ENCODE measurements around the gene ALDH1A2.

The ALDH1A2 gene

GRCh38 chr15:58040150-58040549 is 25.4 kb downstream of the ALDH1A2 start:
- TF ChIP-seq TAF1 (IDR thresholded peaks at IDR 0.05; ENCODE audit: borderline replicate concordance, insufficient read depth, low read length): no peak
- TF ChIP-seq, protein P1, sequence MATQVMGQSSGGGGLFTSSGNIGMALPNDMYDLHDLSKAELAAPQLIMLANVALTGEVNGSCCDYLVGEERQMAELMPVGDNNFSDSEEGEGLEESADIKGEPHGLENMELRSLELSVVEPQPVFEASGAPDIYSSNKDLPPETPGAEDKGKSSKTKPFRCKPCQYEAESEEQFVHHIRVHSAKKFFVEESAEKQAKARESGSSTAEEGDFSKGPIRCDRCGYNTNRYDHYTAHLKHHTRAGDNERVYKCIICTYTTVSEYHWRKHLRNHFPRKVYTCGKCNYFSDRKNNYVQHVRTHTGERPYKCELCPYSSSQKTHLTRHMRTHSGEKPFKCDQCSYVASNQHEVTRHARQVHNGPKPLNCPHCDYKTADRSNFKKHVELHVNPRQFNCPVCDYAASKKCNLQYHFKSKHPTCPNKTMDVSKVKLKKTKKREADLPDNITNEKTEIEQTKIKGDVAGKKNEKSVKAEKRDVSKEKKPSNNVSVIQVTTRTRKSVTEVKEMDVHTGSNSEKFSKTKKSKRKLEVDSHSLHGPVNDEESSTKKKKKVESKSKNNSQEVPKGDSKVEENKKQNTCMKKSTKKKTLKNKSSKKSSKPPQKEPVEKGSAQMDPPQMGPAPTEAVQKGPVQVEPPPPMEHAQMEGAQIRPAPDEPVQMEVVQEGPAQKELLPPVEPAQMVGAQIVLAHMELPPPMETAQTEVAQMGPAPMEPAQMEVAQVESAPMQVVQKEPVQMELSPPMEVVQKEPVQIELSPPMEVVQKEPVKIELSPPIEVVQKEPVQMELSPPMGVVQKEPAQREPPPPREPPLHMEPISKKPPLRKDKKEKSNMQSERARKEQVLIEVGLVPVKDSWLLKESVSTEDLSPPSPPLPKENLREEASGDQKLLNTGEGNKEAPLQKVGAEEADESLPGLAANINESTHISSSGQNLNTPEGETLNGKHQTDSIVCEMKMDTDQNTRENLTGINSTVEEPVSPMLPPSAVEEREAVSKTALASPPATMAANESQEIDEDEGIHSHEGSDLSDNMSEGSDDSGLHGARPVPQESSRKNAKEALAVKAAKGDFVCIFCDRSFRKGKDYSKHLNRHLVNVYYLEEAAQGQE (IDR thresholded peaks at IDR 0.05; ENCODE audit: insufficient read depth in 1 of 2, low read depth in 2 of 2, low read length in 2 of 2): no peak
- no peak for TF ChIP-seq SIN3A (IDR thresholded peaks at IDR 0.05; ENCODE audit: borderline replicate concordance, insufficient read depth, low read length)
- no peak for TF ChIP-seq FOXP2 (optimal IDR thresholded peaks at IDR 0.05; ENCODE audit: borderline replicate concordance, extremely low read depth, extremely low read length, insufficient read depth)
- no peak for TF ChIP-seq POLR2AphosphoS5 (IDR thresholded peaks at IDR 0.05; ENCODE audit: low read depth, low read length)

GRCh38 chr15:58039079-58040035 is 26.2 kb downstream of the ALDH1A2 start:
- TF ChIP-seq SIN3A (IDR thresholded peaks at IDR 0.05; ENCODE audit: borderline replicate concordance, insufficient read depth, low read length) (no peak), POLR2AphosphoS5 (IDR thresholded peaks at IDR 0.05; ENCODE audit: low read depth, low read length) (no peak), TAF1 (IDR thresholded peaks at IDR 0.05; ENCODE audit: borderline replicate concordance, insufficient read depth, low read length) (no peak), FOXP2 (optimal IDR thresholded peaks at IDR 0.05; ENCODE audit: borderline replicate concordance, extremely low read depth, extremely low read length, insufficient read depth) (no peak)
- TF ChIP-seq, protein P1 (IDR thresholded peaks at IDR 0.05; ENCODE audit: insufficient read depth in 1 of 2, low read depth in 2 of 2, low read length in 2 of 2): no peak

DNA sequence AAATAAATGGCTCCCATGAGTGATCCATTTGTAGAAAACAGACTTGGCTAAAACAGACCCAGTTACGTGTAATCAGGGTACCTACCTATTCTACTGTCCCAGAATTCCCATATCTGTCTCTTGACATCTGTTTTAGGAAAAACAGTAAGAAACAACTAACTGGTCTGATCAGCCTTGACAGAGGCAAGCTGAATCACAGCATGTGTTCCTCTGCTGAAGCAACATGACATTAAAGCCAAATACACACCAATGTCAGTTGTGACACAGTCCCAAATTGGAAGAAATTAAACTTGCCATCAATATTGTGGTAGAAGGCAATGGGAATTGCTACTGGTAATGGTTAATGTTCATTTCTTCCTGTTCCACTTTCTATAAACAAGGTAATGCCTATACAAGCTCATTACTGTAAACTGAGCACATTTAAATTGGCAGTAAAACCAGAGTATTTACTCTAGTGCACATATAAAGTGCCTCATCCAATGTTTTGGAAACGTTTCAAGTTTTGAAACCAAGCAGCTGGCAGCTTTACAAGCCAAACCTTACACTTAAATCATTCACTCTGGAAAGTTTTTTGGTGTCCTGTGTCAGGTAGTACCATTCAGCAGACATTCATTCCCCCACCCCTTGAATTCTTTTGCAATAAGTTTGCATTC is 27.0 kb downstream of the ALDH1A2 start:
- TF ChIP-seq TAF1 (IDR thresholded peaks at IDR 0.05; ENCODE audit: borderline replicate concordance, insufficient read depth, low read length) (no peak), FOXP2 (optimal IDR thresholded peaks at IDR 0.05; ENCODE audit: borderline replicate concordance, extremely low read depth, extremely low read length, insufficient read depth) (no peak), SIN3A (IDR thresholded peaks at IDR 0.05; ENCODE audit: borderline replicate concordance, insufficient read depth, low read length) (no peak), POLR2AphosphoS5 (IDR thresholded peaks at IDR 0.05; ENCODE audit: low read depth, low read length) (no peak)
- TF ChIP-seq, protein P1 (IDR thresholded peaks at IDR 0.05; ENCODE audit: insufficient read depth in 1 of 2, low read depth in 2 of 2, low read length in 2 of 2): no peak

- TF ChIP-seq POLR2AphosphoS5 (IDR thresholded peaks at IDR 0.05; ENCODE audit: low read depth, low read length): no peak
- TF ChIP-seq FOXP2 (optimal IDR thresholded peaks at IDR 0.05; ENCODE audit: borderline replicate concordance, extremely low read depth, extremely low read length, insufficient read depth): no peak
- no peak for TF ChIP-seq TAF1 (IDR thresholded peaks at IDR 0.05; ENCODE audit: borderline replicate concordance, insufficient read depth, low read length)
- TF ChIP-seq SIN3A (IDR thresholded peaks at IDR 0.05; ENCODE audit: borderline replicate concordance, insufficient read depth, low read length): no peak
- TF ChIP-seq, protein P1 (IDR thresholded peaks at IDR 0.05; ENCODE audit: insufficient read depth in 1 of 2, low read depth in 2 of 2, low read length in 2 of 2): no peak
Measured at GRCh38 chr15:58037723-58038301, 27.7 kb downstream of the ALDH1A2 start.

All from PFSK-1 (cell line).